Suprapubic skin (tissue), 4 donors: Measurements from ENCODE around the gene AMPD3. TPM values are rescaled to one million over a fixed set of nuclear protein-coding genes. Genes with fewer than 3 reads are reported as not detected.
A peak's percentile ranks its signal among the peaks of the same experiment; 100 is the strongest.

Source experiments
- DNase-seq, 2 donors: peaks; one replicate each; pipeline ENCODE4 v3.0.0-alpha.2; 2019; ENCODE audit warnings: low spot score in 2 of 2
- H3K27ac ChIP-seq: fragments of 200-600 bp; sonication (generic); one replicate; pipeline ENCODE4 v1.5.1; 2019
- H3K27me3 ChIP-seq: fragments of 200-600 bp; sonication (generic); one replicate; pipeline ENCODE4 v1.5.1; 2019
- H3K36me3 ChIP-seq: fragments of 200-600 bp; sonication (generic); one replicate; pipeline ENCODE4 v1.5.1; 2019
- H3K4me1 ChIP-seq: fragments of 200-600 bp; sonication (generic); one replicate; pipeline ENCODE4 v1.5.1; 2019
- H3K4me3 ChIP-seq: fragments of 200-600 bp; sonication (generic); one replicate; pipeline ENCODE4 v1.5.1; 2019; ENCODE audit warnings: mild to moderate bottlenecking
- H3K9me3 ChIP-seq: fragments of 200-600 bp; sonication (generic); one replicate; pipeline ENCODE4 v1.5.1; 2019
- EP300 ChIP-seq: sonication (generic); formaldehyde crosslinking; IDR thresholded peaks from one replicate; pipeline ENCODE4 v1.6.1; 2017; ENCODE audit warnings: antibody characterized with exemption
- POLR2A ChIP-seq, 2 donors: fragments of 450-650 bp; IDR thresholded peaks; one replicate each; pipeline ENCODE4 v1.6.1; 2017; ENCODE audit warnings: antibody characterized with exemption in 2 of 2, mild to moderate bottlenecking in 2 of 2, moderate library complexity in 2 of 2
- POLR2AphosphoS5 ChIP-seq, 3 donors: sonication (generic); formaldehyde crosslinking; IDR thresholded peaks; one replicate each; pipeline ENCODE4 v1.6.1; 2017; ENCODE audit warnings: antibody characterized with exemption in 3 of 3
- WGBS: methylation state at CpG from one replicate; pipeline ENCODE4 v1.1.5; 2018; 5-methylcytosine and 5-hydroxymethylcytosine counted together
- total RNA-seq, 4 donors: library from RNA; depleted of rRNA; stranded (reverse); fragments of >200 nt; gene quantifications; one replicate each; pipeline ENCODE4 v1.1.0, GENCODE V29; 2016
- TF ChIP-seq, protein P1 (sequence below), 2 donors: fragments of 200-600 bp in 1 of 2; fragments of 450-650 bp in 1 of 2; sonication (generic) in 1 of 2; IDR thresholded peaks; one replicate each; pipeline ENCODE4 v1.5.1; 2016 to 2019; ENCODE audit warnings: antibody characterized with exemption in 2 of 2, mild to moderate bottlenecking in 1 of 2, moderate library complexity in 1 of 2

The AMPD3 gene
- total RNA-seq, 4 donors from 2014 or later: 23.5 to 51.7 (median 27.4) TPM

DNA sequence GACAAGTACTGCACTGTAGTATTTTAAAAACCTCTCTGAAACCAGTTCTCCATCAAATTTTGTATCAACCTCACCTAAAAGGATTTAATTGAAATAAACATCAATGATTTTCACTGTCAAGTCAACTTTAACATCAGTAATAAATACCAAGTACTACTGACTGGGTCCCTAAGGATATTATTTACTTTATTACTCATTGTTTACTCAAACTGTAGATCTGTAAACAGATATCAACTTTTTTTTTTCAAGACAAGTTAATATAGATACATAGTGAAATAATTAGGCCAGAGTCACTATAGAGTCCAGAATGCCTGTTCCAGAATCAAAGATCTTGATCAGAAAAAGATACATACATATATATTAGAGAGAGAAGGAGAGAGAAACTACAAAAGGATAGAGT lies 84.3 kb downstream of the AMPD3 start:
- H3K4me3 ChIP-seq: no peak overlapping the region
- H3K36me3 ChIP-seq: no peaks in the 10 kb centered on the region
- no peak for TF ChIP-seq EP300
- TF ChIP-seq, protein P1, sequence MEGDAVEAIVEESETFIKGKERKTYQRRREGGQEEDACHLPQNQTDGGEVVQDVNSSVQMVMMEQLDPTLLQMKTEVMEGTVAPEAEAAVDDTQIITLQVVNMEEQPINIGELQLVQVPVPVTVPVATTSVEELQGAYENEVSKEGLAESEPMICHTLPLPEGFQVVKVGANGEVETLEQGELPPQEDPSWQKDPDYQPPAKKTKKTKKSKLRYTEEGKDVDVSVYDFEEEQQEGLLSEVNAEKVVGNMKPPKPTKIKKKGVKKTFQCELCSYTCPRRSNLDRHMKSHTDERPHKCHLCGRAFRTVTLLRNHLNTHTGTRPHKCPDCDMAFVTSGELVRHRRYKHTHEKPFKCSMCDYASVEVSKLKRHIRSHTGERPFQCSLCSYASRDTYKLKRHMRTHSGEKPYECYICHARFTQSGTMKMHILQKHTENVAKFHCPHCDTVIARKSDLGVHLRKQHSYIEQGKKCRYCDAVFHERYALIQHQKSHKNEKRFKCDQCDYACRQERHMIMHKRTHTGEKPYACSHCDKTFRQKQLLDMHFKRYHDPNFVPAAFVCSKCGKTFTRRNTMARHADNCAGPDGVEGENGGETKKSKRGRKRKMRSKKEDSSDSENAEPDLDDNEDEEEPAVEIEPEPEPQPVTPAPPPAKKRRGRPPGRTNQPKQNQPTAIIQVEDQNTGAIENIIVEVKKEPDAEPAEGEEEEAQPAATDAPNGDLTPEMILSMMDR (IDR thresholded peaks at IDR 0.05): no peak
- TF ChIP-seq POLR2AphosphoS5 (IDR thresholded peaks at IDR 0.05): no peak
- no peak for TF ChIP-seq POLR2A (IDR thresholded peaks at IDR 0.05)
- H3K4me1 ChIP-seq: peaks cover 42% of the 10 kb centered on the region
- no peaks in the 10 kb centered on the region for H3K9me3 ChIP-seq
- H3K27ac ChIP-seq: no peak overlapping the region
- H3K27me3 ChIP-seq: no peaks in the 10 kb centered on the region
- DNase-seq: no peak

DNA sequence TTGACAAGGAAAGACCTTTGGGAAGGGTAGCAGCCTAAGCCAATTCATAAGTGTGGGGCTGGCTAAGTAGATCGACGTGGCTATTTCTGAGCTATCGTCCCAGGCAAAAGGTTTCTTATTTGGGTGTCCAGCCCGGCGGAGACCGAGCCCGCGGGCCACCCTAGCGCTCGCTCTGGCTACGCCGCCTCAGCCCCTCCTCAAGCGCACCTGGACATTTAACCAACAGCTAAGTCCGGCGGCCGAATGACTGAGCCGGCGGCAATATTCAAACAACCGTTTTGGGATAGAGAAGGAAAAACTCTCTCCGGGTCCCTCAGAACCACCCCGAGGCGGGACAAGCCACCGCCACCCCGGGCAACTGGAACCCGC lies 85.5 kb downstream of the AMPD3 start:
- H3K27me3 ChIP-seq: no peaks in the 10 kb centered on the region
- H3K27ac ChIP-seq: peak overlapping the region; percentile 94
- DNase-seq: no peak
- no peaks in the 10 kb centered on the region for H3K36me3 ChIP-seq
- H3K4me1 ChIP-seq: peaks cover 42% of the 10 kb centered on the region
- TF ChIP-seq POLR2AphosphoS5 (IDR thresholded peaks at IDR 0.05) (no peak), EP300 (no peak), POLR2A (IDR thresholded peaks at IDR 0.05) (no peak)
- TF ChIP-seq, protein P1 (IDR thresholded peaks at IDR 0.05): no peak
- no peaks in the 10 kb centered on the region for H3K9me3 ChIP-seq
- peak overlapping the region; percentile 98 for H3K4me3 ChIP-seq
- WGBS: 0% methylated on average over 11 of the region's 25 CpGs

DNA sequence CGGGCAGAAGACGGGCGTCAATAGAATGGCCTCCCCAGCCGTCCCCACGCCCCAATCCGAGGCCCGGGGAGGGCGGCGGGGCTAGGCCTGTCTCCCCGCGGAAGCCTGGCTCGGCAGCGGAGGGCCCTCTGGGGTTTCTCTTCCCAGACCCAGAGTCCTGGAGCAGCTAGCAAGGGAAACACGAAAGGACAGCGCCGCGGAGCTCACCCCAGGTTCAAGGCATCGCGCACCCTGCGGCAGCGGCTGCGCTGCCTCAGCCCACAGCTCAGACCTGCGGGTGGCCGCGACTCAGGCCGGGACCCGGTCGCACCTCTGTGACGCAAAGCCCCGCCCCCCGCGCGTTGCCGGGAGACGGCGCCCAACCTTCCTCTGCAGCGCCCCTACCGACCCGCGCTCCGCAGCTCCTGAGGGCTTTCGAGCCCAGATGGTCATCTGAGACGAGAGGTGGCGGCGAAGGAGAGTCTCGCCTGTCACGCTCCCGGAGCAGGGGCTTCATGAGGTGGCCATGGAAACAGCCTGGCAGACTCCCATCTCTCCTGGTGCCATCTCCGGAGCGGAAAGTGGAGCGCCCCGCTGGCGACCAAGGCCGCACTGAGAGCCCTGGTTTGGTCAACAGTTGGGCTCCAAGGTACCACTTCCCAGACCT lies 86.0 kb downstream of the AMPD3 start, which contains the start of gene RNF141:
TSS of gene RNF141 (minus strand) at position 273 of the 646 bp plus-strand sequence. CDS start 7,029 bp downstream, outside the sequence.
- 0% methylated on average over 6 of the region's 54 CpGs for WGBS
- Histone ChIP-seq H3K4me3 (peak within 1 kb of the TSS; percentile 98), H3K36me3 (no peaks in the 10 kb centered on the region), H3K9me3 (no peaks in the 10 kb centered on the region), H3K4me1 (peaks cover 37% of the 10 kb centered on the region), H3K27me3 (no peaks in the 10 kb centered on the region), H3K27ac (peak within 1 kb of the TSS; percentile 94)
- peak; percentile 96 to 97 for DNase-seq
- TF ChIP-seq, protein P1 (IDR thresholded peaks at IDR 0.05): peak; percentile 63 to 93
- TF ChIP-seq POLR2AphosphoS5 (IDR thresholded peaks at IDR 0.05): peak; percentile 72 to 97 (median 78)
- no peak for TF ChIP-seq EP300
- TF ChIP-seq POLR2A (IDR thresholded peaks at IDR 0.05): peak; percentile 75 to 90

DNA sequence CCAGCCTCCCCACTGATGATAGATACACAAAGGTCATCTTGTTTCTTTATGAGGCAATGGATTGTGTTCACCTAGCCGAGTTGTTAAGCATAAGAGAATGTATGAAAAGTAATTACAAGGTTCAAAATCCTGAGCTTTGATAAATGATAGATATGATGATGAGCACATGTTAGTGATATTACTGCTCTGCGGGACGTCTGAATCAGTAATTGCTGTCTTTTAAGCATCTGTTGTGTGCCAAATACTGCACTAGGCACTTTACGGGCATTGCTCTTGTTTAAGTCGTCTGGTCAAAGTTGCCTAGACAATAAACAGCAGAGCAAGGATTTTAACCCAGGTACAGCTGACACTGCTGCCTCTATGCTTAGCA lies 86.5 kb downstream of the AMPD3 start:
- Histone ChIP-seq H3K36me3 (no peaks in the 10 kb centered on the region), H3K27me3 (no peaks in the 10 kb centered on the region), H3K27ac (peak overlapping the region; percentile 94), H3K9me3 (no peaks in the 10 kb centered on the region), H3K4me3 (peak overlapping the region; percentile 98), H3K4me1 (peaks cover 32% of the 10 kb centered on the region)
- WGBS: 33% methylated on average over 5 of the region's 5 CpGs
- DNase-seq: no peak
- no peak for TF ChIP-seq EP300
- TF ChIP-seq, protein P1 (IDR thresholded peaks at IDR 0.05): no peak
- TF ChIP-seq POLR2AphosphoS5 (IDR thresholded peaks at IDR 0.05): no peak
- TF ChIP-seq POLR2A (IDR thresholded peaks at IDR 0.05): no peak

DNA sequence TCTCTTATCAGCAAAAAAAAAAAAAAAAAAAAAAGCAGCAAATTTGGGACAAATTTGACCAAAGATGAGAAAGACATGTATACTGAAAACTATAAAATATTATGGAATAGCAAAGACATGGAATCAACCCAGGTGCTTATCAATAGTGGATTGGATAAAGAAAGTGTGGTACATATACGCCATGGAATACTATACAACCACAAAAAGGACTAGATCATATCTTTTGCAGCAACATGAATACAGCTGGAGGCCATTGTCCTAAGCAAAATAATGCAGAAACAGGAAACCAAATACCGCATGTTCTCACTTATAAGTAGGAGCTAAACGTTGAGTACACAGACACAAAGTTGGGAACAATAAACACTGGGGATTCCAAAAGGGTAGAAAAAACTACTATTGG lies 87.7 kb downstream of the AMPD3 start:
- WGBS: 91% methylated on average over 3 of the region's 3 CpGs
- DNase-seq: no peak

More for the DNA sequence above, 87.7 kb downstream of the AMPD3 start:
- TF ChIP-seq POLR2AphosphoS5 (IDR thresholded peaks at IDR 0.05) (no peak), POLR2A (IDR thresholded peaks at IDR 0.05) (no peak), EP300 (no peak)
- TF ChIP-seq, protein P1 (IDR thresholded peaks at IDR 0.05): no peak
- H3K27me3 ChIP-seq: no peaks in the 10 kb centered on the region
- H3K36me3 ChIP-seq: no peaks in the 10 kb centered on the region
- H3K27ac ChIP-seq: no peak overlapping the region
- H3K9me3 ChIP-seq: no peaks in the 10 kb centered on the region
- H3K4me1 ChIP-seq: peaks cover 25% of the 10 kb centered on the region
- no peak overlapping the region for H3K4me3 ChIP-seq
